Activated CD8-positive, alpha-beta T cell treated with anti-CD3 and anti-CD28 coated beads for 36 hours (primary cell): ENCODE results near the gene VPS41. TPM values are rescaled to one million over a fixed set of nuclear protein-coding genes. Genes with fewer than 3 reads are reported as not detected.

Experiments
- ATAC-seq: fragments of 200-7000 bp; cut with Tn5 transposase; one replicate; pipeline ENCODE4 v1.10.0; 2021; ENCODE audit warnings: mild to moderate bottlenecking, moderate library complexity
- CTCF ChIA-PET: fragments of 350-600 bp; sonication (Branson Sonifier 250); formaldehyde crosslinking; loops from one replicate; lab custom pipeline; 2021; ENCODE audit warnings: antibody characterized with exemption; lab: Charles Lee
- POLR2A ChIA-PET: fragments of 350-600 bp; sonication (Branson Sonifier 250); formaldehyde crosslinking; loops from one replicate; lab custom pipeline; 2021; ENCODE audit warnings: antibody characterized with exemption; lab: Charles Lee
- DNase-seq: peaks from one replicate; pipeline ENCODE4 v3.0.0-alpha.2; 2020
- H3K27ac Mint-ChIP-seq: one replicate; pipeline ENCODE4 v1.8.0; 2021; ENCODE audit warnings: mild to moderate bottlenecking, mixed read lengths
- H3K27me3 Mint-ChIP-seq: one replicate; pipeline ENCODE4 v1.8.0; 2021; ENCODE audit warnings: mixed read lengths
- H3K36me3 Mint-ChIP-seq: one replicate; pipeline ENCODE4 v1.8.0; 2021; ENCODE audit warnings: low read depth, mixed read lengths
- H3K4me1 Mint-ChIP-seq: one replicate; pipeline ENCODE4 v1.8.0; 2021; ENCODE audit warnings: low read depth, mixed read lengths
- H3K4me3 Mint-ChIP-seq: one replicate; pipeline ENCODE4 v1.8.0; 2021; ENCODE audit warnings: mild to moderate bottlenecking, moderate library complexity, mixed read lengths
- H3K9me3 Mint-ChIP-seq: one replicate; pipeline ENCODE4 v1.8.0; 2021; ENCODE audit warnings: mixed read lengths
- intact Hi-C: fragments of 100-400 bp; cut with micrococcal nuclease; formaldehyde crosslinking; loops from one replicate; pipeline ENCODE4 v1.10.0; 2022
- total RNA-seq, 2 experiments: library from RNA; stranded (reverse); gene quantifications; one replicate each; pipeline ENCODE4 v1.2.3, GENCODE V29; 2021
- TF ChIP-seq, protein P1 (sequence below): fragments of 200-600 bp; IDR thresholded peaks from one replicate; pipeline ENCODE4 v1.8.0; 2022; ENCODE audit warnings: antibody characterized with exemption, mild to moderate bottlenecking

Gene VPS41
- total RNA-seq, 2 experiments from 2014 or later, result 47.4 to 56.4 TPM

DNA sequence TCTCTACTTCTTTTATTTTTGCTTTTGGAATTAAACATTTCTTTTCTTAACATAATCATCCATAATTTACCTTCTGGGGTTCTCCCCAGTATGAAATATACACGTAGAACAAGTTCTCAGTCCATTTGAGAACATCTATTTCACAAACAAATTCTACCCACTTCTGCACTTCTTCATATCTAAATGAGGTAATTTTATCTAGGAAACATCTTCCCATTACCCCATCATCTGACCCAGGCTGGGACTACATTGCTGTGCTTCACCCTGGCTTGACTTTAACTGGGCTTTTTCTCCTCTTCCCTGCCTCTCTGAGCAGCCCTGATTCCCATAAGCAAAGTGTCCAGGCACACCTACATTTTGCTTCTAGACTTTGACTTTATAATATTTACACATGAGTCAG, 234.5 kb downstream of the VPS41 start:
- ATAC-seq (no peak), DNase-seq (no peak)
- no peak overlapping the region for H3K4me3 Mint-ChIP-seq
- no peaks in the 10 kb centered on the region for H3K9me3 Mint-ChIP-seq
- CTCF ChIA-PET, result no interaction called here
- H3K27ac Mint-ChIP-seq, result no peak overlapping the region
- intact Hi-C loops, result no loop called here
- POLR2A ChIA-PET, result no interaction called here
- no peaks in the 10 kb centered on the region for H3K36me3 Mint-ChIP-seq
- TF ChIP-seq, protein P1, sequence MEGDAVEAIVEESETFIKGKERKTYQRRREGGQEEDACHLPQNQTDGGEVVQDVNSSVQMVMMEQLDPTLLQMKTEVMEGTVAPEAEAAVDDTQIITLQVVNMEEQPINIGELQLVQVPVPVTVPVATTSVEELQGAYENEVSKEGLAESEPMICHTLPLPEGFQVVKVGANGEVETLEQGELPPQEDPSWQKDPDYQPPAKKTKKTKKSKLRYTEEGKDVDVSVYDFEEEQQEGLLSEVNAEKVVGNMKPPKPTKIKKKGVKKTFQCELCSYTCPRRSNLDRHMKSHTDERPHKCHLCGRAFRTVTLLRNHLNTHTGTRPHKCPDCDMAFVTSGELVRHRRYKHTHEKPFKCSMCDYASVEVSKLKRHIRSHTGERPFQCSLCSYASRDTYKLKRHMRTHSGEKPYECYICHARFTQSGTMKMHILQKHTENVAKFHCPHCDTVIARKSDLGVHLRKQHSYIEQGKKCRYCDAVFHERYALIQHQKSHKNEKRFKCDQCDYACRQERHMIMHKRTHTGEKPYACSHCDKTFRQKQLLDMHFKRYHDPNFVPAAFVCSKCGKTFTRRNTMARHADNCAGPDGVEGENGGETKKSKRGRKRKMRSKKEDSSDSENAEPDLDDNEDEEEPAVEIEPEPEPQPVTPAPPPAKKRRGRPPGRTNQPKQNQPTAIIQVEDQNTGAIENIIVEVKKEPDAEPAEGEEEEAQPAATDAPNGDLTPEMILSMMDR, result no peak
- H3K4me1 Mint-ChIP-seq, result no peaks in the 10 kb centered on the region
- H3K27me3 Mint-ChIP-seq, result peaks cover 10% of the 10 kb centered on the region

DNA sequence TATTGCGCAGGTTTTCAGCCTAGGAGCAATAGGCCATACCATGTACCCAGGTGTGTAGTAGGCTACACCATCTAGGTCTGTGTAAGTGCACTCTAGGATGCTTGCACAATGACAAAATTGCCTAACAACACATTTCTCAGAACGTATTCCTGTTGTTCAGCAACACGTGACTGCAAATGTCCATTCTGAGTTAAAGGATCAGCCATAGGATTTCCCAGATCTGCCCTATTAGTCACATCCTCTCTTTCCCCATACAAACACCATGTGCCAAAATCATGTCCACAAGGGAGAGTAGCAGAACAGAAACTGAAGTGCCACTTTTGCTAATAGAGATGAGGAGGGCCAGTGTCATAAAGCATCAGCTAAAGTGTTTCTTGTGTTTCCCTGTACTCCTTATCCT, 235.2 kb downstream of the VPS41 start:
- no peaks in the 10 kb centered on the region for H3K4me1 Mint-ChIP-seq
- no peaks in the 10 kb centered on the region for H3K9me3 Mint-ChIP-seq
- no peak overlapping the region for H3K27ac Mint-ChIP-seq
- H3K4me3 Mint-ChIP-seq, result no peak overlapping the region
- H3K36me3 Mint-ChIP-seq, result no peaks in the 10 kb centered on the region
- ChIA-PET POLR2A (no interaction called here), CTCF (interaction anchor here (1.0 kb wide), 1 partner anchor 9 kb away, joined by 3 read pairs; no protein-coding TSS in a partner anchor)
- ATAC-seq (no peak), DNase-seq (no peak)
- TF ChIP-seq, protein P1, result no peak
- intact Hi-C loops, result no loop called here
- peaks cover 10% of the 10 kb centered on the region for H3K27me3 Mint-ChIP-seq

Other genes with a start within 250 kb of the VPS41 start
- not detected for gene POU6F2, start 68.7 kb upstream of the VPS41 start, total RNA-seq